GM19324 (cell line): Measurements from ENCODE around the gene RREB1.

Experiments used
- ATAC-seq: cut with Tn5 transposase; IDR thresholded peaks from one replicate; pipeline ENCODE4 v1.9.1; 2021; ENCODE audit warnings: mild to moderate bottlenecking, moderate library complexity; ENCODE audit not compliant: unreplicated experiment, low FRiP score

RREB1 gene

DNA sequence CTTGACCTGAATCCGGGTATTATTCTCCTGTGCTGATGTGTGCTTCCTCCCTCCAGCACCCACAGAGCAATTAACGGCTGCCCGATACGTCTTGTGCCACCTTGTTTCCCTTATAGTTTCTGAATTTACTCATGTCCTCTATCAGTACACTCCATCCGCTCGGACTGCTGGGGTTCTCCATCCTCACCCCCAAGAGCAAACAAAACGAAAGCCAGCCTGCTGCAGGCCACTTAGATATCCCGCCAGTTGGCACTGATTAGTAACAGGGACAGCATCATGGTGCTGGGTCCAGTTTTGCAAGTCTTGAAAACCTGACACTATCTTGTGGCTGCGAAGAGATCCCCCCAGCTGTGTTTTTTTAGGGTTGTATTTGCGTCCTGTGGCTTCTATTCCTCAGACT is 133.4 kb downstream of the RREB1 start:
- ATAC-seq: no peak

DNA sequence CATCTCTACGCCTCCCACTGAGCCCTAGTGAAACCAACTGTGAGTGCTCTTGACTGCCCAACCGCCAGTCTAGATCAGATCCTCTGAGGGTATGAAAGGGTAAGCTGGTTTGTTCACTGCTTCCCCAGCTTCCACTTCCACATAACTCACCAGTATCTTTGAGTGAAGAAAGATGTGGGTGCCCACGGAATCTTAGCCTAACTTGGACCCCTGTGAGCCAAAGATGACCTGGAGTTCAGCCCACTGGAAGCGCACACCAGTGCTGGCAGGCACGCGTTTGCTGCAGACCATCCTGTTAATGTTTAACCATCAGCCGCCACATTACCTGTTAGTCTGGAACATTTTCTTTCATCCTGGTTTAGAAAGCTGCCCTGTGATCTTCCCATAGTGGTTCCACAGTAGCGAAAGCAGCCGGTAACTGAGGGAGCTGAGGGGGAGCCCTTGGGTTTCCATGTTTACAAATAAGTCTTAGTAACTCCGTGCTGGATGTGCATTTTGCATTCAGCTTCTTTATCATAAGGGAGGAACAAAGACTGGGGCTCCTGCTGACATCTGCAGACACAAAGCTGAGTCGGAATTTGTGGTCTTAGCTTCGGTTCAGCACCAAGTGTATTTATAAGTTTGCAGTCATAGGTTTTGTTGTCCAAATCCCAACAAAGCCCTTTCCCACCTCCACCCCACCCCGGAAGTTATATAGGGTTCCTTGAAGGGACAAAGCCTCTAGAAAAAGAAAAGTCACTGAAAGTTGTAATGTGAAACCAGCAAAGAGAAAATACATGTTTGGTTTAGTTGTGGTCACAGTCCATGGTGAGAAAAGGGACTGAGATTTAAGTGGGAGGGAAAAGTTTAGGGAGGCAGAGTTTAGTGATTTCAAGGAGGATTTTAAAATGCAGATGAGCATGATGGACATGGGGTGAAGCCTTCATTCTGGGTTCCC is 134.2 kb downstream of the RREB1 start:
- ATAC-seq: no peak

DNA sequence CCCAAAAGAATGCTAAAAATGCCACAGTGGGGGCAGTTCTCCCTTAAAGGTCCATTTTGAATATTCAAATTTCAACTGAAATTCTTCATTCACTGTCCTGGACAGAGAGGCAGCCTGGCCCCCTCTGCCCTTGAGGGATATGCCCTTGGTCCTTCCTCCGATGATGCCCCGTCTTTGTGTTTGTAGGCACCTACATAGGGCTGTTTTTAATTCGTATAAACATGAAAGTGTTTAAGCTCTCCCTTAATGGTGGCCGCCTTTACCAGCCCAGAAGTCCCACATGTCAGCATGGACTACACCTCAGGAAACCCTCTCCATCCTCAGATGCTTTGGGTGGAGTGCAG is 135.0 kb downstream of the RREB1 start:
- ATAC-seq: no peak

- no peak for ATAC-seq
These were observed 135.6 kb downstream of the RREB1 start for GRCh38 chr6:7243179-7243981.

DNA sequence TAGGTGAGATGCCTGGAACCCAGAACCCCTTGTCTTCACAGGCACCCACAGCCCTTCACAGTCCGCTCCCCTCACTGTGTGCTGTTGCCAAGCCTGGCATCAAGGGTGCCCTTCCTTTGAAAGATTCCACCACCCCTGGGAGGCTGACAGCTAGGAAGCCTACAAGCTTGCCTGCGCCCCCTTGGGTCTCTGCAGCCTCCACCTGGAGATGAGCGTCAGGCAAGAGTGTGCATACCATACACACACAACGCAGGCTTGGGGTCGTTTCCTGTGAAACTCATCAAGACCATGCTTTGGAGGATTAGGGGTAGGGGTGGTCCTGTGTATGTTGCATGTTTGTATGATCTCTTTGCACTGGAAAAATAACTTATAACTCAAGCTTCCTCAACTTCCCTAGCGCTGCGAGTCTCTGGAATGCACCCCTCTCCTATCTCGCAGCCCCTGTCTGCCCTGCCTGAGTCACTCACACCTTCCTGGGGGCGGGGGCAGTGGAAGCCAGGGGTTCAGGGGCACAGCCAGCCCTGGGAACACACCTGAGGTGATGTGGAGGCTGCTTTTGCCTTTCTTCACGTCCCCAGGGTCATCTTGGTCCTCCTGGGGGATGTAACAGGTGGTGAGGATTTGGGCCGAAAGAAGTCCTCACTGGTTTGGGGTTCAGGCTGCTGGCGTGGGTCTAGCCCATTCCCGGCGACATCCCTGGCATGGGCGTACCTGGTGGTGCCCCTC is 138.1 kb downstream of the RREB1 start:
- ATAC-seq: no peak

GRCh38 chr6:7246401-7247178 is 138.8 kb downstream of the RREB1 start:
- ATAC-seq: no peak

DNA sequence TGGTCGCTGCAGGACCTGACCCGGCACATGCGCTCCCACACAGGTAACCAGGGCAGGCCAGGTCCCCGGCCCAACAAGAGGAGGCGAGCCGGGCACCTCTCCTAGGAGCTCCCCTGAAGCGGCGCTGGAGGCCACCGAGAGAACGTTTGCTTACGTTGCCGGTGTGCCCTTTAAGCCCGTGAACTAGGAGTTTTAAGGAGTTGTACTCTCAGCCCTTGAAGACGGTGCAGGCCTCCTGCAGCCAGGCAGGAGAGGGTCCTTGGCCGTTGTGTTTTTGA is 139.4 kb downstream of the RREB1 start:
- no peak for ATAC-seq

DNA sequence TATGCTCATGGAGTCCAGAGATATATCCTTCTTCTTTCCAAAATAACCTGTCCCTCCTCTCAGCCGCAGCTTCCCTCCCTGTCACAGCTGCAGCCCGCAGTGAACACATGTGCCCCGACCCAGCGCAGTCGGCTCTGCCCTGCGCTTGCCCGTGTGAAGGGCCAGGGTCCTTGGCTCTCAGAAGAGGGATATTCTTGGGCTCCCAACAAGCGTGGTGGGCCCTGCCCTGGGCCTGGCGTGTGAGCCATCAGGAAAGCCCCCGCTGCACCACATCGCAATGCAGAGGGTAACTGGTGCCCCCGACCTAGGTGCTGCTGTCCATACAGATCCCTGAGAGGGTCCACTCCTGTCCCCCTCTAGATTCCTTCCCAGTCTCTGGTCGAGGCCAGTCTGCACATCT is 140.1 kb downstream of the RREB1 start:
- ATAC-seq: no peak

DNA sequence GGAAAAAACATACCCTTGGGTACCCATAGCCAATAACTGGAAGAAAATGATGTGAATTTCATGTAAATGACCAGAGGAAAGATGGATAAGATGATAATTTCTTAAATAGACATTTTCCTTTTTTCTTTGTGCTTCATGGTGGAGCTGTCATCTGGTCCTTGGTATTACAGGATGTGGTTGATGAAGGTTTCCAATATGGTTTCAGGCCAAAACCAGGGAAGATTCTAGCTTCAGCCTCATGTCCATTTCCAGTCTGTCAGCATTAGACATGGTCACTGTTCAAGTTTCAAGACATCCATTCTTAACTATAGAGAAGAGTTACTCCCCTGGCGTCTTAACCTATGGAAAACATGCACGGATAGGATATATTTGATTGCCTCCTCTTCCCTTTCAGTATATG is 141.6 kb downstream of the RREB1 start:
- no peak for ATAC-seq

- ATAC-seq: no peak
These were observed 142.3 kb downstream of the RREB1 start for GRCh38 chr6:7249946-7250643.

GRCh38 chr6:7250812-7251211 is 143.1 kb downstream of the RREB1 start:
- no peak for ATAC-seq

DNA sequence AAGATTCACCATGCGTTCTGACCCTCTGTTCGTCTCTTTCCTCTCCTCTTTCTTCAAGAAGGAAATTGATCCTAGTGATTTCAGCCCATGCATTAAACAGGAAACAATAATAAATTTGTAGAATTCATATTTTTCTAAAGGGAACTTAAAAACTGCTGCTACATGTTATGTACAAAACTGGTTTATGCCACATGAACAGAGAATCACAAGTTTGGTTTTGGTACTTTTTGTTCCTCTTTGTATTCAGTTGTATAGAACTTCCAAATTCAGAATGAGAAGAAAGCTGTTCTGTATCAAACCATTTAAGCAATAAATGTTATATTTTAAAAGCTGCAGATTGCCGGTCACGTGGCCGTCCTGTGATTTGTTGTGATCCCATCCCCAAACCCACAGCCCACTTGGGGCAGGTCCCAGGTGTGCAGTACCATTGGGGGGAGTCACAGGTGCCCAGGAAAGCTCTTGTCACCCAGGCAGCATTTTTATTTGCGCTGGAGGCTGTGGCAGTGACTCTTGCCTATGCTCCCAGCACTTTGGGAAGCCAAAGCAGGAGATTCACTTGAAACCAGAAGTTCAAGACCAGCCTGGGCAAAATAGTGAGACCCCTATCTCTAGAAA is 144.0 kb downstream of the RREB1 start:
- no peak for ATAC-seq

DNA sequence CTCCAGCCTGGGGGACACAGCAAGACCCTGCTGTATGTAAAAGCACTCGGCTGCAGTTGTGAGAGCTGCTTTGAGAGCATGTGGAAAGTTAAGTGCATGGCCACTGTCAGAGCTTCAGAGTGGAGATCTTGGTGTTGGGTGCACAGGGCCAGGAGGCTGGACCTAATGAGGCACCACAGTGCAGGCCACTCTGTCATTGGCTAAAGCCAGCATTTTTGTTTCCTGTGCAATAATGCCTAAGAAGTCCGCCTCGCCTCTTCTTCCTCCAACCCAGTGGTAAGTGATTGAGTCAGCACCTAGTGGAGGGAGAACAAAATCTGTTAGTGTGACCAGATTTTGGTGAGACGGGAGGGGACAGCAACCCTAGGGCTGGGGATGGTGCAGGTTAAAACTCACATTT is 144.6 kb downstream of the RREB1 start:
- ATAC-seq: no peak

DNA sequence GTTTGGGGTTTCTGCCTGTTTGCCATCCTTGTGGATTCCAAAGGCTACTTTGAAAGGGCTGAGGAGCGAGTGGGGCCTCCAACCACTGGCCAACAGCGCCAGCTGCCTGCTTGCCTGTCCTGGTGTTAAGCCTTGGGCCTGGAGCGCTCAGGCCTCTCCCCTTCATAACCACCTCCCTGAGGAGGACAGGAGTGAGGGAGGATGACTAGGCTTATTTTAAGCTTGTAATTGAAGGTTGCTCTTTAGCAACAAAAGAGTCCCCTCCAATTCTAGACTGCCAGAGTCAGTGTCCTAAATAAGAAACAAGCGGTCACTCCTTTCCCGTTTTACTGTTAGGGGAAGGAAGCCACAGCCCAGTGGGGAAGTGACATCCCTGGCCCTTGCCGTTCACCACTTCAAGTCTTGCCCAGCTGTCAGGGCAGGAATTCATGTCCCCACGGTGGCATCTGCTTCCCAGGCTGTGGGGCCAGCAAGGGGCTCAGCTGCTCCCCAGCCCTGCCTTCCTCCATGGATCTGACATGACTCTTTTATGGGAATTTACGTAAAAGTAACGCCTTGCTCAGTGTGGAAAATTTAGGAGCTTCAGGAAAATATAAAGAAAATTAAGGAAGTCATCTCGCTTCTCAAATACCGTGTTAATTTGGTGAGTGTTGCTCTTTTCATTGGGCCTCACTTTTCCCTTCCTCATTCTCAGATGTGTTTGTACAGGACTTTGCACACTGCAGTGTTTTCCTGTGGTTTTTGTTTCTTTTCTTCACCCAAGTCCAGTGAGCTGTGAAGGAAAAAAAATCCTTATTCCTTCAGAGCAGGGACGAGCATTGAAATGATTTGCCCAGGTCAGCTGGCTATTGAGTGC is 147.4 kb downstream of the RREB1 start:
- ATAC-seq: no peak

- no peak for ATAC-seq
These were observed 148.2 kb downstream of the RREB1 start for GRCh38 chr6:7255918-7256317.

GRCh38 chr6:7256785-7257184 is 149.0 kb downstream of the RREB1 start:
- ATAC-seq: no peak

- ATAC-seq: no peak
These were observed 149.9 kb downstream of the RREB1 start for GRCh38 chr6:7257521-7258230.

- ATAC-seq: no peak
These were observed 150.5 kb downstream of the RREB1 start for GRCh38 chr6:7258231-7258763.
